Activated CD8-positive, alpha-beta memory T cell treated with anti-CD3 and anti-CD28 coated beads, Interleukin-2, amount 50 U/mL, for 1 hour (primary cell): ENCODE results near the gene CDC42EP1.
"Not testable (repeated sequence)": the region's sequence is repeated elsewhere in the genome, so short reads cannot be mapped to it uniquely, and the experiment has no call there.

Source experiments
- DNase-seq: peaks from one replicate; pipeline ENCODE4 v3.0.0-alpha.2; 2020; ENCODE audit errors: extremely low read depth

CDC42EP1 gene, protein sequence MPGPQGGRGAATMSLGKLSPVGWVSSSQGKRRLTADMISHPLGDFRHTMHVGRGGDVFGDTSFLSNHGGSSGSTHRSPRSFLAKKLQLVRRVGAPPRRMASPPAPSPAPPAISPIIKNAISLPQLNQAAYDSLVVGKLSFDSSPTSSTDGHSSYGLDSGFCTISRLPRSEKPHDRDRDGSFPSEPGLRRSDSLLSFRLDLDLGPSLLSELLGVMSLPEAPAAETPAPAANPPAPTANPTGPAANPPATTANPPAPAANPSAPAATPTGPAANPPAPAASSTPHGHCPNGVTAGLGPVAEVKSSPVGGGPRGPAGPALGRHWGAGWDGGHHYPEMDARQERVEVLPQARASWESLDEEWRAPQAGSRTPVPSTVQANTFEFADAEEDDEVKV

DNA sequence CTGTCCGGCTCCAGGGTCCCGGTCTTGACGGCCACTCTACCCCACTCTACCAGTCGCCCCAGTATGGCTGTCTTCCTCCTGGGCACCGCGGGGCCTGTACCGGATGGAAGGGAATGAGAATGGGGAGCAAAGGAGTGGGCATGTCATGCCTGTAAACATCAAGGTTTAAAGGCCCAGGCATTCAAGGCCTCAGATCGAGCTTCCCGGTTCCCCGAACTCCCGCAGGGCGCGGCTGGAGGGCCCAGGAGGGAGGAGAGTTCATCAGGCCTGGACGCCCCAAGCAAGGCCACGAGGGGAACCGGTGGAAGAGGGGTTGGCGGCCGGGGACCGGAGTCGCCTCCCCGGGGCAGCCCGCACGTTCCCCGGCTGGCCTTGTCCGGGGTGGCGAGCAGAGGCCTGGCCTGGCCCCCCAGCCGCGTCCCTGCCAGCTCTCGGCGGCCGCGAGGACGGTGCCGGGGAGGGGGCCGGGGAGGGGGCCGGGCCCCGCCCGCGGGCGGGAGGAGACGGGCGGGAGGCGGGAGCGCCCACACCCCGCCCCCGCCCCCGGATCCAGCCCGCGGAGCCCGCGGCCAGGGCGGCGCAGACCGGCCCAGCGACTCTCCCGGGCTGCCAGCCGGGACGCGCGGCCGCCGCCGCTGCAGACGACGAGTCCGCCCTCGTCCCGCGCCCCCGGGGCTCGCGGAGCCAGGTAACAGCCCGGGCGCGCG, at the start of gene CDC42EP1:
CDC42EP1 (plus strand) TSS at position 580 of the 707 bp plus-strand sequence. CDS start 5,870 bp downstream, outside the sequence.
- DNase-seq, result no peak

DNA sequence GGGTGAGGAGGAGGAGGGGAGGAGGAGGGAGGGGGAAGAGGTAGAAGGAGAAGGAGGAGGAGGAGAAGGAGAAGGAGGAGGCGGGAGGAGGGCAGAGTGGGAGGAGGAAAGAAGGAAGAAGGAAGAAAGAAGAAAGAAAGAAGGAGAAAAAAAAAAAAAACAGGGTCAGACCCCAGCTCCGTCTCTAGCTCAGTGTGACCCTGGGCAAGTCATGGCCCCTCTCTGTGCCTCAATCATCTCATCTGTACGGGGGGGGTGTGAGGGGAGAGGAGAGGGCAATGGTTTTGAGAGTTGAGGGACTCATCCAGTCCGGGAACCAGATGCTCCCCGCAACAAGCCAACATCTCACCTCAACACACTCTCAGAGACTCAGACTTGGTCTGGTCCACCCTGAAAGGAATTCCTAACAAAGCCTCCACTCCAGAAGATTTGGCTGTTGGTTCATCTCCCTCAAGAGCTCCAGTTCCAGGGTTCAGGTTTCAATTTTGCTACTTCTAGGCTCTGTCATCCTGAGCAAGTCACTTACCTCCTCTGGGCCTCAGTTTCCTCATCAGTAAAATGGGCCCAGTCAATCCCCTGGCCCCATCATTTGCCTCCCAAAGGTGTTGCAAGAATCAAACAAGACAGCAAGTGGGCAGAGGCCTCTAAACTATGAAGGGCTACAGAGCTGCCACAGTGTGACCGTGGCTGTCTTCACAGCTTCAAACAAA, 48.7 kb upstream of the CDC42EP1 start:
- DNase-seq, result no peak

DNA sequence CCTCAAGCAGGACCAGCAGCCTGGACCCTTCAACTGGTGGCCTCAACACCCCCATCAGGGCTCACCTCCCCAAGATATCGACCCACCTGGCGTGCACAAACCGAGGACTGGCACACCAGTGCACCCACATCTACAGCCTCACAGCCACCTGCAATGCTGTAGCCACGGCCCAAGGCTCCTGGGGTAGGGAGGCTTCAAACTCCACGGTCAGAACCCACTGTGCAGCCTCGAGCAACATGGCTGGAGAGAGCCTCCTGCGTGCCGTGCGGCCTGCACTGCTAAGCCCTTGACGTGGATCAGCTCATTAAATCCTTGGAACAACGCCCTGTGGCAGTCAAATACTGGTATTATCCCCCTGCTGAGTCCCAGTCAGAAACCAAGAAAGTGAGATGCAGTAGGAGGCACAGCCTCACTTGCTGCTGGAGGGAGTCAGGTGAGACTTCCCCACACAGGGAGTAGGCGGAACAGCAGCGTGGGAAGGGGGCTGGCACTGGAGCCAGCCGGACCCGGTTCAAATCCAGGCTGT, 45.7 kb upstream of the CDC42EP1 start:
- DNase-seq, result no peak

DNA sequence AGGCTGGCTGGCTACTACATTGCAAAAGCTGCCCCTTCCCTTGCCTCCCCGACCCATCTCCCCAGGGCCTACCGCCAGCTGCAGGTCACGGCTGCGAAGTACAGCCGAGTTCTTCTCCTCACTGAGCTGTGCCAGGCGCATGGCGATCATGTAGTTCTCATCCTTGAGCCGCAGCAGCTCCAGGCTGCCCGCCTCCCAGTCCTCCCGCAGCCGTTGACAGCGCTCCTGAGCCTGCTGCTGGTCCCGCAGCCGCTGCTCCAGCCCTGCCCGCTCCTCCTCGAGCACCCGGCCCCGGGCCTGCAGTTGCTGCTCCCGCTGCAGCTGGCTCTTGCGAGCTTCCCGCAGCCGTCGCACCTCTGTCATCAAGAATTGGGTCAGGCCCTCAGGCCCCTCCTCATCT, 44.4 kb upstream of the CDC42EP1 start:
- DNase-seq, result no peak

DNA sequence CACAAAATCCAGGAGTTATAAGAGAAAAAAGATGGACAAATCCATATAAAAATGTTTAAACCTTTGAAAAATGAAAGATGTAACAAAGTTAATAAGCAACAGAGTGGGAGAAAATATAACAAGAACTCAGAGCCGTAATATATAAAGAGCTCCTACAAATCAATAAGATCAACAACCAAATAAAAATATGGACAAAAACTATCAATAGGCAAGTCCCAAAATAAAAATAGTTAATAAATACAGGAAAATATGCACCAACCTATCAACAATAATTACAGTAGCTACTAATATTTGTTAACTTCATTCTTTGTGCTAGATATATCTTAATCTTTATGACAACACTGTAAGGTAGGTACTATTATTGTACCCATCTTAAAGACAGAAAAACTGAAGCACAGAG, 43.8 kb upstream of the CDC42EP1 start:
- DNase-seq, result no peak

DNA sequence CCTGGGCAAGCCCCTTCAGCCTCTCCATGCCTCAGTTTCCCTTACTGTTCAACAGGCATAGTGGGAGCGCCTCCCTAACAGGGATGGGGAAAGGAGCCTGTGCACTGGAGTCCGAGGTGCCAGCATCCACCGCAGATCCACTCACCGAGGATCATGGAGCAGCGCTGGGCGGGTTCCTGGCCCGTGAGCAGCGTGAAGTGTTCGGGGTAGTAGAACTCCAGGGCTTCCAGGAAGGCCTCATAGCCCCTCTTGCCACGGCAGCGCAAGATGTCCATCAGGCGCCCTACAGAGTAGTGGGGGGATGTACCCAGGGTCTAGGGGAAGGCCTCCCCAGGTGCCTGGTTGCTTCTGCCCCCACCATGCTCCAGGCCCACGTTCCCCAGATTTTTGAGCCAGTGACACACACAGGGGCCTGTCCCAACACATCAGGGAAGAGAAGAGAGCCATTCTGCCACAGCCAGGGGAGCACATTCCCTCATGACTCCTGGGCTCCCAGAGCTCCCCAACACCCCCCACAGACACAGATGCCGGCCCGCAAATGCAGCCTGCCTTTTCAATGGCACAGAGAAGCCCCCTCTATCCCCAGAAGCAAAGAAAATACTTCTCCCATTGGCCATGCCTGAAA, 42.3 kb upstream of the CDC42EP1 start:
- no peak for DNase-seq

DNA sequence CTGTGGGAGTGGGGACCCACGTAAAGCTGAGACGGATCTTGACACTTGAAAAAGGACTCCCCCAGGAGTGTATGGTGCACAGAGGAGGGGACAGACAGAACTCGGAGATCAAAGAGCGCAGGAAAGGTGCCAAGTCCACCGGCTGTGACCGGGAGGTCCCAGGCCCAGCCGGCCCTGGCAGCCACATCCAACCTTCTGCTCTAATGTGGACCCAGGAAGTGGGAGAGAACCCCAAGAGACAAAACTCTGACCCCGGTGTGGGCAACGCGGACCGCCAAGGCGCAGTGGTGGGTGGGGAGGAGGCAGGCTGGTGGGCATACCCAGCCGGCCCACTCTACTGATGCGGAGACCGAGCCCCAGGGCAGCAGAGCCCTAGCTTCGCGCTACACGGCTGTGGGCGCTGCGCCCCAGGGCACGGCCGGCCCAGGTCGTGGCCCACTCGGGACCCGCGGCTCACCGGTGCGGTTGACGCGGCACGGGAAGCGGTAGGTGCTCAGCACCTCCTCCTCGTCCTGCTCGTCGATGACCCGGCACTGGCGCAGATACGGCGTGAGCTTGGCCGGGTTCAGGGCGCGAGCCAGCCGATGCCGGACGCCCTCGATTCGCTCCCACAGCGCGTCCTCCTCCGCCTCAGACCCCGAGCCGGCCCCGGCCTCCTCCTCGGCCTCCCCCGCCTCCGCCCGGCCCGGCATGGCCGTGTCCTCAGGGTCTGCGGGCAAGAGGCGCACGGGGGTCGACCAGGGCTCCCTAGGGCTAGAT, 41.6 kb upstream of the CDC42EP1 start:
- no peak for DNase-seq

DNA sequence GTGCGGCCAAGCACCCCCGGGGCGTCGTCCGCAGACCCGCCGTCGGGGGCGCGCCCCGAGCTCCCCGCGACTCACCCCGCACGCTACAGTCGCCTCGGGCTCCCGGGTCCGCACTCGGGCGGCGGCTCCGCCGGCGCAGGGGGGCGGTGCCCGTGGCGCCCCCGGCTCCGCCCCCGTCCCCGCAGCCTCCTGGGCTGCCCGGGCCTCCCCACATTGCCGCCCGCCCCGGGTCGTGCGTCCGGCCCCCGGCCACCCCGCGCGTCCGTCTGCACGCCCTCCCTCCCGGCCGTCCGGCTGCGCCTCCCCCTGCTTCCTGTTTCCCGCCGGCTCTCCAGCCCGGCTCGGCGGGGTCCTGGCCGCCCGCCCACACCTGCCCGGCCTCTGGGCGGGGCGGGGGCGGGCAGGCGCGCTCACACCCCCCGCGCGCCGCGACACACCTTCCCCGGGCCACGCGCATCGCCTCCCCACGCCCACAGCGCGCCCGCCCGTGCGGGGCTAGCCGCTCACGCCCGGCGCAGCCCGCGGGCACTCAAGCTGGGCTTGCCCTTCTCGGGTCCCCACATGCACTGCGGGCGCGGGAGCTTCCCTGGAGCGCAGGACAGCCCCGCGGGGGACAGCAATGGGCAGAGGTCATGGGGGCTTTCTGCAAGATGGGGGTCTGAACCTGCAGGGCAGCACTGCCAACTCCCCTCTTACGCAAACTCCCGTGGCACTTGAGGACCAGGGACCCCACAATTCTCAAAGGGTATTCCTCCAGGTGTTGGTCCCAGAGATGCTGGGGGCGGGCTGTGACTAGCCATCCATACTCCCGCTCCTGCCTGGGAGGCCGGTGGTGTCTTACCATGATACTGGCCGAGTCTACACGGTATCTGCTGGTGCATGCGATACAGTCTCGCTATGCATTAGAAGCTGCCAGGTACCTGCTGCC, 40.7 kb upstream of the CDC42EP1 start, which contains the start of gene CARD10:
CARD10 (minus strand) TSS at position 148 of the 928 bp plus-strand sequence. CDS start 215 bp downstream, outside the sequence.
- DNase-seq, result no peak

DNA sequence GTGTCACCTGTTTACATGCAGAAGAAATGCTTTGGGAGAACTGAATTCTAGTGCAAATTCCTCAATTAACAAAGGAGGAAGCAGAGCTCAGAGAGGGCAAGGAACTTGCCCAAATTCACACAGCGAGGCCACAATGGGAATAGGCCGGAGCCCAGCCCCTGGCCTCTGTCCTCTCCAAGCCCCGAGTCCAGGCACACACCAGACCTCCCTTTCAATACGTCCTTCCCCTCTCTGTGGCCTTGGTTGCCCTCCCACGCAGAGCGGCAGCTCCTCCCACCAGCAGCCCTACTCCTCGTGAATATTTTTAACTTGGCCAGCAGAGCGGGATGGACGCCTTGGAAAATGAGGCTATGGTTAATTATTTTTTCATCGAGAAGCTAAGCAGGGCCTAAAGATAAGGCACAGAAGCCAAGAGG, 39.5 kb upstream of the CDC42EP1 start:
- DNase-seq, result no peak

DNA sequence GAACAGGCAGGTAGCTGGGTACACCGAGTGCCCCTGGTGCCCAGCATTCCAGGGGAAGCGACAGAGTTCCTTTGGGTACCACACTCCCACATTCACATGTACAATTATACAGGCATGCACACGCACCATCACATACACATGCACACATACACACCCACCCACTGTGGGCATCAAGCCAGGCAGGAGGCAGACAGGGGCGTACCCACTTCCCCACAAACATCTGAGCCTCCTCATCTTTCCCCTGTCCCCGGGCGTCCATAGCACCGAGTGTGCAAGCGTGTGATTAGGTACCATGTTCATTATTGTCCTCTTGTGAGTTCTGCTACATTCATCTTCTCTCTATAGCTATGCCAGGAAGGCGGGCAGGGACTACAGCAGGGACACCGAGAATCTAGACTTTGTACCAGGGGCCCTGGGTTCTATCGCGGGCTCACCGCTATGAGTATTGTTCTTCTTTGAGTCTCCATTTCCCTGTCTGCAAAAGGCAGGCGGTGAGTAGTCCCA, 39.0 kb upstream of the CDC42EP1 start:
- no peak for DNase-seq

DNA sequence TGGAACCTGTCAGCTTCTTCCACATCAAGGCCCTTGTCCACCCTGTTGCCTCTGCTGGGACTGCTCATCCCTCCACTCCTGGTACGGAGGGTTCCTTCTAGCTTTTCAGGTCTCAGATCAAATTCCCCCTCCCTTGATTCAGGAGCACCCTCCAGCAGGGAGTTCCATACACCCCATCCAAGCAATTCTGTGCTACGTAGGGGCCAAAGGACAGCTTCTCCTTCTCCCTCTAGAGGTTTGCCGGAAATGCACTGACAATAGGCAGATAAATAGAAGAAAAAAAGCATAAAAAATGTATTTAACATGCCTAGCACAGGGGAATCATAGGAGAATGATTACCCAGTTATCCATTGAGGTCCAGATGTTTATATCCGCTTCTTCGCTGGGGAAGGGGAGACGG, 37.8 kb upstream of the CDC42EP1 start:
- DNase-seq, result no peak

DNA sequence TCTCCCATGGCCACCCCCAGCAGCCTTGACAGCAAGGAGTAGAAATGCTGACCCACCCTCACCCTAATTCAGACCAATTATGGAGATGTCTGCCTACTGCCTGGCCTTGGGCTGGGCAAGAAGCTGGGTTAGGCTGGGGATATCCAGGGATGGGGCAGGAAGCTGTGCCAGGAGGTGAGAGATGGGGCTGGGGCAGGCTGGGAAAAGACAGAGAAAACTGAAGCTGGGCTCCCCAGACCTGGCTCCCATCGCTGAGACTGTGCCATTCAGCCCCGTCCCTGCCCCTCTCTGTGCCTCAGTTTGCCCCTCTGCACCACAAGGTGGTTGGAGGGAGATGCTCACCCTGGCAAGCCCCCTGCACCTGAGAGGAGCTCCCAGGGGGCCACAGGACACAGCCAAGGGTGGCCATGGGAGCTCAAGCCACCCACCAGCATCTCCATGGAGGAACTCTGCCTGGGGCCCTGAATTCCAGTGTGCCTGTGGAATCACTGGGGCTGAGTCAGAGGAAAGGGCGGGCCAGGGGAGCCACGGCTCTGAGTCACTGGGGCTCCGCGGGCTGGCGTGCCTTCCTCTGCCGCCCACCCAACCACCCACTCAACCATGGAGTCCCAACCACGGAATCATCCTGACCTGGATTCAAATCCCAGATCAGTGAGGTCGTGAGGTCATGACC, 35.1 kb upstream of the CDC42EP1 start:
- no peak for DNase-seq

DNA sequence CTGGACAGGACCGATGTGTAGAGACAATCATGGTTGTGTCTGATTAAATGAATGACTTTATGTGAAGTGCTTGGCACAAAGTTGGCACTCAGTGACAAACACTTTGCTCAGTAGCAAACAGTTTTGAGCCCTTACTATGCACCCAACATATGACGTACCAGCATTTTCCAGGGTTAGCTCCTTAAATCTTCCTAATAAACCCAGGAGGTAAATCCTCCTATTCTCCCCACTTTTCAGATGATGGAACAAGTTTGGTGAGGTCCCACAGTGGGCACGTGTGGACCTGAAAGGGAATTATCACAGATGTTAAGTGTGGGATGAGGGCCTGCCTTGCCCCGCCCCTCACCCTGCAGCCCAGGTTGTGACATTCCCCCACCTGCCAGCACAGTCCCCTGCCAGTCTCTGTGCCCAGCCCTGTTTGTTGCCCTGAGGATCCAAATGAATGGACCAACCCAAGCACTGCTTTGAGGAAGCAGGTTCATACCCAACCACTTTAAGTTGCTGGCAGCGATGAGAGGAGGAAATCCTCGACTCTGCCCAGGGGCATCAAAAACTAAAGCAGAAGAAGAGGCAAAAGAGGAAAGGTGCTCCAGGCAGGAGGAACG, 34.4 kb upstream of the CDC42EP1 start:
- DNase-seq, result no peak

DNA sequence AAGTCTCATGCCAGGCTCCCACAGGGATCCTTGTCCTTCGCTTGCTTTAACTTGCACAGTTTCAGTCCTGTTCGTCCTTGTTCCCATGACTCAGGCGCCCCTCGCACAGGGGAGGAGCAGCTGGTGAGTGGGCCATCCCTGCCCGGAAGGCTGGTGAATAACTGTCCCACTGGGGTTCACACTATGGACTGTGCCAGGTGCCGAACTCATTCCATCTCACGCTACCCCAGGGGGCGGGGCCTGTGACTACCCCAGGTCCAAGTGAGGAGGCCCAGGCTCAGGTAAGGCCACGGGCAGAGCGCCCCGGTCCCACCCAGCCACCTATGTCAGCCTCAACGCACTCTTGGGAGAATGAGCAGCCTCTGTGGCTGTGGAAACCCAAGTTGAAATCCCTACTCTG, 33.9 kb upstream of the CDC42EP1 start:
- no peak for DNase-seq

DNA sequence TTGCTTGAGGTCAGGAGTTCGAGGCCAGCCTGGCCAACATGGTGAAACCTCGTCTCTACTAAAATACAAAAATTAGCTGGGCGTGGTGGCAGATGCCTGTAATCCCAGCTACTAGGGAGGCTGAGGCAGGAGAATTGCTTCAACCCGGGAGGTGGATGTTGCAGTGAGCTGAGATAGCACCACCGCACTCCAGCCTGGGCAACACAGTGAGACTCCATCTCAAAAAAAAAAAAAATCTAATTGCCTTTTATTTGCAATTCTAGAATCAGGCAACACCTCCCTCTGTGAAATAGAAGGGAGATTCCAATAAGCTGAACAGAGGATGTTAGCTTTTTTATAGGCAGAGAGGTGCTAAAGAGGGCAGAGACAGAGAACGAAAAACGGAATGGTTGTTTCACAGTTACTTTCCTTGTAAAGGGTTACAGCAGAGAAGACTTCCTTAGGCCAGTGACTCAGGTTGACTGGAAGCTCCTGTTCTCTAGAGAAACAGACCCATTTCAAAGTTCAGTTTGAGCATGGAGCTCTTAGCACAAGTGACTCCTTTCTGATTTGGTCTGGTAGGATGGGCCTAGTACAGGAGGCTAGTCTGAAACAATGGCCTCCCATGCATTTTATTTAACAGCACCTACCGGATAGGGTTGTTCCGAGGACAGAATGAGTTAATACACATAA, 33.1 kb upstream of the CDC42EP1 start:
- not testable (repeated sequence) for DNase-seq

DNA sequence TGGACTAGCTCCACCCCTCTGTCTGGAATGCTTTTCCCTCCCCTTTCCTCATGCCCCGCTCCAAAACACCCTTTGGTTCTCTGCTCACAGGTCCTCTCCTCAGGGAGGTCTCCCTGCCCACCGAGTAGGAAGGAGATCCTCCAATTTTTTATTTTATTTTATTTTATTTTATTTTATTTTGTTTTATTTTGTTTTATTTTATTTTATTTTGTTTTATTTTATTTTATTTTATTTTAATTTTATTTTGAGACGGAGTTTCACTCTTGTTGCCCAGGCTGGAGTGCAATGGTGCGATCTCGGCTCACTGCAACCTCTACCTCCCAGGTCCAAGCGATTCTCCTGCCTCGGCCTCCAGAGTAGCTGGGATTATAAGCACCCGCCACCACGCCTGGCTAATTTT, 32.3 kb upstream of the CDC42EP1 start:
- not testable (repeated sequence) for DNase-seq

DNA sequence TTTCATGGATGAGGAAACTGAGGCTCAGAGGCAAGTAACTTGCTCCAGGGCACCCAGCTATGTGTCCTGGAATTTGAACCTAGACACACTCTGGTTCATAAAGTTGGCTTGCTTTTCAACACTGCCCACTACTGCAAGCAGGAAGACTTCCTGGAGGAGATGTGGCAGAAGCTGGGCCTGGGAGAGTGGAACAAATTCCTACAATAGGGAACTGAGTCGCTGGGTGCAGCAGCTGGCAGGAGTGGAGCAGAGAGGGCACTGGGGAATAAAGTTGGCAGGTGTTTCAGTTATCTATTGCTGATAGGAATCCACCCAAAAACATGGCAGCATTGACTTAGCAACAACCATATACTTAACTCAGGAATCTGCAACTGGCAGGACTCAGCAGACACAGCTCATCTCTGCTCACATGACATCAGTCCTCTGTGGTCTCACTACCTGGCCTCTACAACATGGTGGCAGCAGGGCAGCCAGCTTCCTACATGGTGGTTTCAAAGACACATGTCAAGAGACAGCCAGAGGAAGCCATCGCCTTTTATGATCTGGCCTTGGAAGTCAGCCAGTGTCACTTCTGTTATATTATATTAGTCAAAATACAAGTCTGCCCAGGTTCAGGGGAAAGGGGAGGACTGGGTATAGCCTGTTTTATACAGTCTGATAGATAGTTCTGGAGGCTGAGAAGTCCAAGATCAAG, 30.5 kb upstream of the CDC42EP1 start:
- DNase-seq, result no peak
